ENCODE results near the gene TTC12. TPM values are rescaled to one million over a fixed set of nuclear protein-coding genes. Genes with fewer than 3 reads are reported as not detected.

The TTC12 gene
- total RNA-seq, 2 experiments from 2014 or later = 11.9 to 13.5 TPM

GRCh38 chr11:113316256-113316655 is 1.9 kb downstream of the TTC12 start:
- ChIA-PET CTCF (no interaction called here), POLR2A (no interaction called here)
- no peak for DNase-seq
- Mint-ChIP-seq H3K9me3 (no peaks in the 10 kb centered on the region), H3K27ac (no peak overlapping the region), H3K27me3 (no peaks in the 10 kb centered on the region), H3K36me3 (ENCODE audit: low read depth) (peaks cover 12% of the 10 kb centered on the region), H3K4me1 (peaks cover 21% of the 10 kb centered on the region), H3K4me3 (no peak overlapping the region)

DNA sequence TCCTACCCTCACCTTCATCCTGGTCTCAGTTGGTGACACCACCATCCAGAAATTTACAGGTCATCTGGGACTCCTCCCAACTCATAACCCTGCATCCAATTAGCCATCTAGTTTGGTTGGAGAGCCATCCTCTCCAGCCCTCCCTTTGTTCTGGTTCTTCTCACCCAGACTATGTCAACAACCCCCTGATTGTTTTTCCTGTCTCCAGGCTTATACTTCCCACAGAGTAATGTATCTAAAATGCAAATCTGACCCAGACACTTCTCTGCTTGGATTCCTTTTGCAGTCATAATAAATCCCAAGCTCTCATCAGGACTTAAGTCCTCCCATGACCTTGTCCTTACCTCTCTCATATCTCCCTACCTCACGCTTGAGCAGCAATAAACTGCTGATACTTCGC is 3.0 kb downstream of the TTC12 start:
- ChIA-PET POLR2A (no interaction called here), CTCF (no interaction called here)
- DNase-seq = no peak
- Mint-ChIP-seq H3K9me3 (no peaks in the 10 kb centered on the region), H3K36me3 (ENCODE audit: low read depth) (peaks cover 12% of the 10 kb centered on the region), H3K4me1 (peaks cover 21% of the 10 kb centered on the region), H3K27me3 (no peaks in the 10 kb centered on the region), H3K27ac (no peak overlapping the region), H3K4me3 (no peak overlapping the region)

DNA sequence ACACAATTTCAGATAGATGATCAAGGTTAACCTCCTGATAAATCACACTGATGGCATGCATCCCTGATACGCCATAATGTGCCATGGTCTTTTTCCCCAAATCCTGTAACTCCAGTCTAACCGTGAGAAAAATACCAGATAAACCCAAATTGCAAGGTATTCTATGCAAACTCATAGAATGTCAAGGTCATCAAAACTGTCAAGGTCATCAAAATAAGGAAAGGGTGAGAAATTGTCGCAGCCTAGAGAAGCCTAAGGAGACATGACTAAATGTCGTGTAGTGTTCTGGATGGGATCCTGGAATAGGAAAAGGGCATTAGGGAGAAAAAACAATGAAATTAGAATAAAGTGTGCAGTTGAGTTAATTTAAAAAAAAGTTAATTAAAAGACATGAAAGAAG is 4.7 kb downstream of the TTC12 start:
- no peak for DNase-seq
- Mint-ChIP-seq H3K4me1 (peaks cover 11% of the 10 kb centered on the region), H3K36me3 (ENCODE audit: low read depth) (peaks cover 12% of the 10 kb centered on the region), H3K27ac (no peak overlapping the region), H3K4me3 (no peak overlapping the region), H3K9me3 (no peaks in the 10 kb centered on the region), H3K27me3 (no peaks in the 10 kb centered on the region)
- CTCF ChIA-PET = interaction anchor here (0.6 kb wide), 1 partner anchor 371 kb away, joined by 3 read pairs; no protein-coding TSS in a partner anchor
- POLR2A ChIA-PET = no interaction called here

DNA sequence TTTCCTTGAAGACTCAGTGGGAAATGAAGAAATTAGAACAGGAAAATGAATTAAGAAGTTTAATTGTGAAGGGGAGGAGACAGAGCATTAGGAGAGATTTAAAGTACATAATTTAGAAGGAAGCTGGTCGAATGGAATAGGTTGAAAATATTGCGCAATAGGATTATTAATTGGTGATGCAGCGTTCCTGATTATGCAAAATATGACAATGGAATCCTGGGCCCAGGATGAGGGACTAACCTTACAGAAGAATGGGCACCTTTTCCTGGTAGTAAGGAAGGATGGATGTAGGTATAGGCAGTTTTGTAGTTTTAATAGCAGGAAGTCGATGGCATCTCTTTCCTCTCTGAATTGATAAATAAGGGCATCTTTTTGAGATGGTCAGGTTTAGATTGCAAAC is 7.8 kb downstream of the TTC12 start:
- no peaks in the 10 kb centered on the region for H3K4me1 Mint-ChIP-seq
- no peak for DNase-seq
- peaks cover 10% of the 10 kb centered on the region for H3K36me3 Mint-ChIP-seq (ENCODE audit: low read depth)
- ChIA-PET CTCF (interaction anchor here (1.0 kb wide), 1 partner anchor 51 kb away, joined by 3 read pairs; no protein-coding TSS in a partner anchor), POLR2A (no interaction called here)
- H3K27ac Mint-ChIP-seq = no peak overlapping the region
- no peaks in the 10 kb centered on the region for H3K27me3 Mint-ChIP-seq
- no peaks in the 10 kb centered on the region for H3K9me3 Mint-ChIP-seq
- no peak overlapping the region for H3K4me3 Mint-ChIP-seq

GRCh38 chr11:113324250-113324649 is 9.9 kb downstream of the TTC12 start:
- Mint-ChIP-seq H3K4me3 (no peak overlapping the region), H3K4me1 (no peaks in the 10 kb centered on the region), H3K27ac (no peak overlapping the region), H3K27me3 (no peaks in the 10 kb centered on the region), H3K36me3 (ENCODE audit: low read depth) (no peaks in the 10 kb centered on the region), H3K9me3 (no peaks in the 10 kb centered on the region)
- ChIA-PET POLR2A (no interaction called here), CTCF (interaction anchor here (1.2 kb wide), 1 partner anchor 9 kb away, joined by 3 read pairs; no protein-coding TSS in a partner anchor)
- DNase-seq = no peak

GRCh38 chr11:113329725-113330124 is 15.3 kb downstream of the TTC12 start:
- CTCF ChIA-PET = interaction anchor here (1.1 kb wide), 1 partner anchor 13 kb away, joined by 5 read pairs; no protein-coding TSS in a partner anchor

DNA sequence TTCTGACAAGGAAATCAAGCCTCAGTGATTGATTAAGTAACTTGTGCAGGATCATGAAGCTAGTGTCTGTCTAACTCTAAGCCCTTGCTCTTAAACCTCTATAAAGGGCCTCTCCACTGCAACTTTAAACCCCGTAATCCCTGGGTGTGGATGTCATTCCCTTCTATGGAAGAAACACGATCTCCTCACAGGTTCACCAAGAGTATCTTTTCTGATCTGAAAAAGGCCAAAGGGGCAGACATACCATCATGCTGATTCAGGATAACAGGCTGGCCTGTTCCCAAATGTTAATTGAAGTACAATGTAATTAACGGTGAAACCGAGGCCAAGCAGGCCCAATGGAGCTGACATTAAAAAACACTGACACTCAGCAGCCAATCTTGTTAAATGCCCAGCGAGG is 17.1 kb downstream of the TTC12 start:
- H3K4me3 Mint-ChIP-seq = no peak overlapping the region
- ChIA-PET CTCF (interaction anchor here (0.6 kb wide), 1 partner anchor 41 kb away, joined by 4 read pairs; no protein-coding TSS in a partner anchor), POLR2A (no interaction called here)
- H3K36me3 Mint-ChIP-seq (ENCODE audit: low read depth) = no peaks in the 10 kb centered on the region
- H3K27ac Mint-ChIP-seq = no peak overlapping the region
- H3K9me3 Mint-ChIP-seq = no peaks in the 10 kb centered on the region
- H3K27me3 Mint-ChIP-seq = no peaks in the 10 kb centered on the region
- no peak for DNase-seq
- H3K4me1 Mint-ChIP-seq = no peaks in the 10 kb centered on the region

More at GRCh38 chr11:113329725-113330124, 15.3 kb downstream of the TTC12 start:
- DNase-seq = no peak
- no peak overlapping the region for H3K27ac Mint-ChIP-seq
- H3K27me3 Mint-ChIP-seq = no peaks in the 10 kb centered on the region
- no peak overlapping the region for H3K4me3 Mint-ChIP-seq
- POLR2A ChIA-PET = no interaction called here
- H3K36me3 Mint-ChIP-seq (ENCODE audit: low read depth) = no peaks in the 10 kb centered on the region
- no peaks in the 10 kb centered on the region for H3K4me1 Mint-ChIP-seq
- H3K9me3 Mint-ChIP-seq = no peaks in the 10 kb centered on the region

DNA sequence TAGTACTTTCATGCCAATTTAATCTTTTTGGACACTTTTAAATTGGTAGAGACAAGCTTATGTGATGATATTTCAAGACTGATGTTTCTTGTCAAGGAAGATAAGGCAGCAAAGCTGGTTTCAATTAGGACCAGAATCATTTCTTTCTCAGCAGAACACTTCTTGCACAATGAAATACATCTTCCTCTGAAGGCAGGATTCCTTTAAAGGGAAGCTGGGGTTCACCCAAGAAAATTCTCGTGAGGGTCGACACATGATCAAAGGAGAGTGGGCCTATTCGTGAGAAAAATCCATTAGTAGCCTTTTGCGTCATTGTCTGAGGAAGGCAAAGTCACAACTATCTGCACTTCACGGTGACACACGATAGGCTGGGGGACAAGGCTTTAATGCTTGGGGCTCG is 17.6 kb downstream of the TTC12 start:
- H3K27me3 Mint-ChIP-seq = no peaks in the 10 kb centered on the region
- CTCF ChIA-PET = no interaction called here
- no peak overlapping the region for H3K4me3 Mint-ChIP-seq
- no peaks in the 10 kb centered on the region for H3K36me3 Mint-ChIP-seq (ENCODE audit: low read depth)
- H3K9me3 Mint-ChIP-seq = no peaks in the 10 kb centered on the region
- no peak overlapping the region for H3K27ac Mint-ChIP-seq
- POLR2A ChIA-PET = no interaction called here
- no peaks in the 10 kb centered on the region for H3K4me1 Mint-ChIP-seq
- DNase-seq = no peak

DNA sequence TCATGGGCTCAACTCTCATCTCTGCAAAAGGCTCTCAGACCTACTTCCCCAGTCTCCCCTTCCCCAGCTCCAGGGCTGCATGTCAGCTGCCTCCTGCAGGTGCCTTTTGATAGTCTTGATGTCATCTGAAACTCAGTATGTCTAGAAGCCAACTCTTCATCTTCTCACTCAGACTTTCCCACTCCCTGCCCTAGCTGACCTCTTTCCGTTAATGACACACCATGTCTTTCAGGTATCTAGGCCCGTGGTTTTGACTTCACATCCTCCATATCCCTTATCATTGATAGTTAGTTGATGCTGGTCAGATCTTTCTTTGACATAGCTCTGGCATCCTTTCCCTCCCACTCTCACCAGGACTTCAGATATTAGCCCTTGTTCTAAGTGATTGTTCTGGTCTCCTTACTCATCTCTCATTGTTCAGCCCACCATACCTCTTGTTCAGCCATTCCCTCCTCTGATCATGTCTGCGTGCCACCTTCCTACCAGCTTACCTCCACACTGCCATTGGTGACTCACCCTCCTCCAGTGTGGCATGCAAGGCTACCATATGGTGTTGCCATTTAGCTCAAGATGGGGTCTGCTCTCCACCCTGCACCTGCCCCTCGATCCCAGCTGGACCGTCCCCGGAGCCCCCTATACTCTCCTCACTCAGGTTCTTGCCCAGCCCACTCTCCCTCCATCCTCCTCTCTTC is 18.4 kb downstream of the TTC12 start:
- H3K36me3 Mint-ChIP-seq (ENCODE audit: low read depth) = no peaks in the 10 kb centered on the region
- no peak for DNase-seq
- H3K27ac Mint-ChIP-seq = no peak overlapping the region
- H3K4me1 Mint-ChIP-seq = no peaks in the 10 kb centered on the region
- H3K4me3 Mint-ChIP-seq = no peak overlapping the region
- no peaks in the 10 kb centered on the region for H3K9me3 Mint-ChIP-seq
- POLR2A ChIA-PET = no interaction called here
- H3K27me3 Mint-ChIP-seq = no peaks in the 10 kb centered on the region
- CTCF ChIA-PET = interaction anchor here (0.6 kb wide), 1 partner anchor 1099 kb away, joined by 3 read pairs; no protein-coding TSS in a partner anchor

DNA sequence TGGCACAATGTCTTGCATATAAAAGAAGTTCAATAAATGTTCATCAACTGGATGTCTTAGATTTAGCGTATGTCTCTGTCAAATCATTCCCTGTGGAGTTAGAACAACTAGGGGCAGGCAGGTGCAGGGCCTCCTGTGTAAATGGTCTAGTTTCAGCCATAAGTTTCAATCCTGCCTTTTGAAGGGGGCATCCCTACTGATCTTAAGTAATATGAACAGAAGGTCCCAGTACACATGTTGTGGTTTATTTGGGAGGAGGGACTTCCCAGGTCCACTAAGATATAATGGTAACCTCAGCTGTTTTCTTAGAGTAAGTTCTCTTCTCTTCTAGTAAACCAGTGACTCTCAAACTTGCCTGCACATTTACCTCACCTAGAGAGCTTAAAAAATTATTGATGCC is 19.8 kb downstream of the TTC12 start:
- Mint-ChIP-seq H3K4me1 (no peaks in the 10 kb centered on the region), H3K27ac (no peak overlapping the region), H3K36me3 (ENCODE audit: low read depth) (no peaks in the 10 kb centered on the region), H3K9me3 (no peaks in the 10 kb centered on the region), H3K4me3 (no peak overlapping the region), H3K27me3 (no peaks in the 10 kb centered on the region)
- DNase-seq = no peak
- ChIA-PET POLR2A (interaction anchor here (1.0 kb wide), 1 partner anchor 44 kb away, joined by 3 read pairs; no protein-coding TSS in a partner anchor), CTCF (no interaction called here)

DNA sequence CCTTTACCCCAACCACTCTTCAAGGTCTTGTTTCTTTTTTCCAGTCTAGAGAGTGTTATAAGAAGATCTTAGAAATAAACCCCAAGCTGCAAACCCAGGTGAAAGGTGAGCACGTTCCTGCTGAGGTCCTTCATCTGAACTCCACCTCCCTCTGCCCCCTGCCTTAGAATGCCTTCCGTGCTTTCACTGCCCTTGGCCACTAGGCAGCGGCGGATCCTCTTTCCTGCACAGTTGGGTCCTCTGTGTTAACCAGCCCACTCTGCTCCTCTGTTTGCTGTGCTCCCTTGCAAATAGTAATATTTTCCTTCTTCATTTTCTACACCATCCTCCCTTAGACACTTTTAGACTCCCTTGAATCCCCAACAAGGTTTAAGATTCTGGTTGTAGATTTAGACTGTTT is 24.3 kb downstream of the TTC12 start:
- ChIA-PET CTCF (no interaction called here), POLR2A (no interaction called here)
- H3K9me3 Mint-ChIP-seq = no peaks in the 10 kb centered on the region
- no peak overlapping the region for H3K4me3 Mint-ChIP-seq
- no peaks in the 10 kb centered on the region for H3K4me1 Mint-ChIP-seq
- H3K27me3 Mint-ChIP-seq = no peaks in the 10 kb centered on the region
- peaks cover 4% of the 10 kb centered on the region for H3K36me3 Mint-ChIP-seq (ENCODE audit: low read depth)
- no peak for DNase-seq
- no peak overlapping the region for H3K27ac Mint-ChIP-seq

- no peak overlapping the region for H3K27ac Mint-ChIP-seq
- H3K4me1 Mint-ChIP-seq = no peaks in the 10 kb centered on the region
- no peak for DNase-seq
- CTCF ChIA-PET = no interaction called here
- H3K27me3 Mint-ChIP-seq = no peaks in the 10 kb centered on the region
- peaks cover 4% of the 10 kb centered on the region for H3K36me3 Mint-ChIP-seq (ENCODE audit: low read depth)
- POLR2A ChIA-PET = no interaction called here
- no peaks in the 10 kb centered on the region for H3K9me3 Mint-ChIP-seq
- H3K4me3 Mint-ChIP-seq = no peak overlapping the region
Observed at GRCh38 chr11:113339929-113340589, 25.7 kb downstream of the TTC12 start.

DNA sequence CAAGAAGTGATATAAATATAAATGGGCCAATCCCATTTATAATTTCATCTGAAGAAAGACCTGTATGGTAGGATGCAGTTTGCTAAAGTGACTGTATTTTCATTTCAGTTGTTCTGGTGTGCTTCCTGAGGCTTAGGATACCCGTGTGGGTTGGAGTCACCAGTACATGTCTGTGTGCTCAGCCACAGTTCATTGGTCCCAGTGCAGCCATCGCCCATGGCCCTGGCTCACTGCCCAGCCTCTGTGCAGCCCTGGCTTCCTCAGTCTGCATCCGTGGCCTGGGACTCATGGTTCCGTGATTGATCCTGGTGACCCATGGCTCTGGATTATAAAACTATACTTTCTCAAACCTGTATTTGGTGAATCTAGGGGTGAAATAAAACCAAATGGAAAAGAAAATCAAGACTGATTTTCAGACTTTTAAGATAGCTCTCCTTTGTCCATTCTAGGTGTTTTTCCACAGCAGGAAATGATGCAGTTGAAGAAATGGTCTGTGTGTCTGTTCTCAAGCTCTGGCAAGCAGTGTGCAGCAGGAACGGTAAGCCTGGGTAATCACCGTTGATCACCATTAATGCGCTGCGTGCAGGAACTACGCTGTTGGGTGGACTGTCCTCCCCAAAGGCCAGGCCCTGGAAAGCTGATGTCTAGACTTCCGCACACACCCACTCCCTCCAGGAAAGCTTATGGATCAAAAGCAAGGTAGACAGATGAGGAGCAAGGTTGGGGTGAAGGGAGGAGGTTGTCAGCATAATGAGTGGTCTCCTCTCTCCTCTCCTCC is 27.2 kb downstream of the TTC12 start:
- POLR2A ChIA-PET = no interaction called here
- peaks cover 4% of the 10 kb centered on the region for H3K36me3 Mint-ChIP-seq (ENCODE audit: low read depth)
- no peak overlapping the region for H3K27ac Mint-ChIP-seq
- no peaks in the 10 kb centered on the region for H3K9me3 Mint-ChIP-seq
- no peak overlapping the region for H3K4me3 Mint-ChIP-seq
- H3K27me3 Mint-ChIP-seq = no peaks in the 10 kb centered on the region
- CTCF ChIA-PET = interaction anchor here (1.5 kb wide), 1 partner anchor 12 kb away, joined by 5 read pairs; no protein-coding TSS in a partner anchor
- H3K4me1 Mint-ChIP-seq = no peaks in the 10 kb centered on the region
- DNase-seq = no peak
